ENCODE data around the gene TUBB2A. TPM values are rescaled to one million over a fixed set of nuclear protein-coding genes. Genes with fewer than 3 reads are reported as not detected.

The TUBB2A gene
- total RNA-seq, 1 experiment from 2014 or later = 49.9 TPM

GRCh38 chr6:3118353-3119039, 38.8 kb downstream of the TUBB2A start, which contains the start of gene BPHL (continued):
- TF ChIP-seq ZBTB33 (IDR thresholded peaks at IDR 0.05; ENCODE audit: extremely low read depth, insufficient replicate concordance, low read length) (no peak), POLR2A (IDR thresholded peaks at IDR 0.05; ENCODE audit: borderline replicate concordance, extremely low read depth, insufficient read depth, insufficient read length) (peak; percentile 72), JUND (IDR thresholded peaks at IDR 0.05) (no peak), CTCF (IDR thresholded peaks at IDR 0.05 in 2 of 3, conservative IDR thresholded peaks at IDR 0.05 in 1 of 3; ENCODE audit: borderline replicate concordance in 1 of 3, insufficient read depth in 1 of 3, low read depth in 2 of 3, low read length in 2 of 3) (no peak), CBX3 (IDR thresholded peaks at IDR 0.05; ENCODE audit: low read depth) (no peak)

DNA sequence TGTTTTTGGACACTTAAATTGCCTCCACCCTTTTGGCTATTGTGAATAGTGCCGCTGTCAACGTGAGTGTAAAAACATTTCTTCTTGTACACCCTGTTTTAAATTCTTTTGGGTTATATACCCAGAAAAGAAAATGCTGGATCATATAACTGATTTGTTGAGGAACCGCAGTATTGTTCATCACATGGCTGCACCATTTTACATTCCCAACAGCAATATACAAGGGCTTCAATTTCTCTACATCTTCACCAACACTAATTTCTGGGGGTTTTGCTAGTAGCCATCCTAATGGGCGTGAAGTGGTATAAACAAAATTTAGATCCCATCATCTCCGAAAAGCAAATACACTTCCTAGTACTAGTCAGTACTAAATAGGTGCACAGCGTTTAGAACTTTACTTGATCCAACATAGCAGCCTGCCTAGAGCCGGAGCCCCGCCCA, 39.4 kb downstream of the TUBB2A start:
- peaks cover 0 to 6% of the 10 kb centered on the region in 2 experiments; a peak in 3 of 4 replicates for H3K36me3 ChIP-seq (ENCODE audit: control insufficient read depth in 1 of 2, insufficient read depth in 2 of 2, low read length in 2 of 2)
- intact Hi-C loops (cut with micrococcal nuclease) = loop anchor here (5.0 kb wide), 1 partner anchor 121 kb away; the partner anchor contains the start of gene NQO2
- ATAC-seq (peak; percentile 16), DNase-seq (ENCODE audit: low read depth, low spot score) (no peak)
- H2AFZ ChIP-seq (ENCODE audit: low read depth, low read length, poor library complexity, severe bottlenecking) = peak overlapping the region; percentile 10
- TF ChIP-seq POLR2A (IDR thresholded peaks at IDR 0.05; ENCODE audit: borderline replicate concordance, extremely low read depth, insufficient read depth, insufficient read length) (peak; percentile 60), EGR1 (IDR thresholded peaks at IDR 0.05; ENCODE audit: low read depth) (no peak; the same call in 1 of the 2 replicates)
- peak overlapping the region; percentile 86 for H3K27ac ChIP-seq (ENCODE audit: low read depth, low read length)
- H3K4me3 ChIP-seq (replicated peaks in 1 of 2; ENCODE audit: low read depth in 1 of 2, low read length in 2 of 2) = peak overlapping the region; percentile 80 to 99
- peak overlapping the region; percentile 93 for H3K4me2 ChIP-seq (ENCODE audit: low read length)
- H3K9me3 ChIP-seq (ENCODE audit: control insufficient read depth in 1 of 2, insufficient read depth in 1 of 2, low read depth in 1 of 2, low read length in 2 of 2) = no peaks in the 10 kb centered on the region
- RAD21 ChIA-PET (ENCODE audit: low non-redundant PET in 1 of 2, low total read pairs in 2 of 2, uncharacterized antibody in 2 of 2, unreplicated experiment in 2 of 2) = no interaction called here
- CTCF ChIA-PET = interaction anchor here (1.0 kb wide), 1 partner anchor 118 kb away, joined by 4 read pairs; the partner anchor contains the start of gene NQO2
- H3K9me2 ChIP-seq (ENCODE audit: insufficient read depth) = no peaks in the 10 kb centered on the region
- peaks cover 10% of the 10 kb centered on the region; the same call in 1 of the 2 replicates for H3K79me2 ChIP-seq (ENCODE audit: insufficient read depth, low read length)
- peaks cover 14 to 23% of the 10 kb centered on the region in 2 experiments for H3K4me1 ChIP-seq (ENCODE audit: control insufficient read depth in 1 of 2, insufficient read depth in 2 of 2, low read length in 2 of 2)
- BruUV-seq (replicated peaks) = TSS peak; percentile 86
- no peaks in the 10 kb centered on the region for H4K20me1 ChIP-seq (ENCODE audit: insufficient read depth)
- H3K9ac ChIP-seq (ENCODE audit: low read length) = peak overlapping the region; percentile 92
- POLR2A ChIA-PET = no interaction called here
- H3K27me3 ChIP-seq (ENCODE audit: insufficient read depth, low read length) = no peaks in the 10 kb centered on the region
